Uterus (tissue), 2 donors: ENCODE measurements around the gene SEL1L.

Experiments used
- CTCF ChIP-seq, 4 experiments: fragments of 200-600 bp in 2 of 4; fragments of 450-650 bp in 2 of 4; sonication (generic) in 2 of 4; IDR thresholded peaks; one replicate each; pipeline ENCODE4 v1.5.1; 2016 to 2019; ENCODE audit warnings: antibody characterized with exemption in 4 of 4, mild to moderate bottlenecking in 2 of 4, moderate library complexity in 1 of 4
- POLR2A ChIP-seq, 2 donors: fragments of 450-650 bp; IDR thresholded peaks; one replicate each; pipeline ENCODE4 v1.6.1; 2016; ENCODE audit warnings: antibody characterized with exemption in 2 of 2, mild to moderate bottlenecking in 1 of 2, moderate library complexity in 1 of 2

- TF ChIP-seq CTCF (IDR thresholded peaks at IDR 0.05) (no peak), POLR2A (IDR thresholded peaks at IDR 0.05) (no peak)
Observed at GRCh38 chr14:81509321-81509720, 24.3 kb downstream of the SEL1L start.
